ENCODE measurements around the gene KMT2C. TPM values are rescaled to one million over a fixed set of nuclear protein-coding genes. Genes with fewer than 3 reads are reported as not detected.

The KMT2C gene
- total RNA-seq, 1 experiment from 2014 or later: 45.4 TPM

GRCh38 chr7:152313831-152314604 is 121.8 kb downstream of the KMT2C start:
- ChIA-PET CTCF (no interaction called here), POLR2A (no interaction called here)
- Mint-ChIP-seq H3K9me3 (no peaks in the 10 kb centered on the region), H3K36me3 (peaks cover 10% of the 10 kb centered on the region), H3K4me3 (no peak overlapping the region), H3K4me1 (no peaks in the 10 kb centered on the region), H3K27ac (peak overlapping the region; percentile 3), H3K27me3 (ENCODE audit: low read depth) (no peaks in the 10 kb centered on the region)
- ATAC-seq (no peak), DNase-seq (ENCODE audit: low spot score) (no peak)
- TF ChIP-seq JAZF1 (CRISPR knock-in tag; IDR thresholded peaks at IDR 0.05) (no peak), SOX15 (CRISPR knock-in tag; IDR thresholded peaks at IDR 0.05) (no peak), CDX4 (CRISPR knock-in tag; IDR thresholded peaks at IDR 0.05; ENCODE audit: borderline replicate concordance) (no peak), ZBTB21 (CRISPR knock-in tag; IDR thresholded peaks at IDR 0.05; ENCODE audit: borderline replicate concordance) (no peak), NFATC4 (CRISPR knock-in tag; IDR thresholded peaks at IDR 0.05) (no peak)

- peaks cover 10% of the 10 kb centered on the region for H3K36me3 Mint-ChIP-seq
- no peak overlapping the region for H3K27ac Mint-ChIP-seq
- POLR2A ChIA-PET: no interaction called here
- ATAC-seq: no peak
- H3K4me1 Mint-ChIP-seq: no peaks in the 10 kb centered on the region
- no peak for DNase-seq (ENCODE audit: low spot score)
- H3K9me3 Mint-ChIP-seq: no peaks in the 10 kb centered on the region
- no peak overlapping the region for H3K4me3 Mint-ChIP-seq
- no peaks in the 10 kb centered on the region for H3K27me3 Mint-ChIP-seq (ENCODE audit: low read depth)
- CTCF ChIA-PET: no interaction called here
- TF ChIP-seq ZNF232 (CRISPR knock-in tag; IDR thresholded peaks at IDR 0.05) (no peak), NFE2L1 (CRISPR knock-in tag; IDR thresholded peaks at IDR 0.05) (no peak), TEAD1 (CRISPR knock-in tag; IDR thresholded peaks at IDR 0.05) (no peak), ZNF281 (CRISPR knock-in tag; IDR thresholded peaks at IDR 0.05) (no peak), ZNF532 (CRISPR knock-in tag; IDR thresholded peaks at IDR 0.05; ENCODE audit: borderline replicate concordance) (no peak), MXD4 (CRISPR knock-in tag; IDR thresholded peaks at IDR 0.05; ENCODE audit: borderline replicate concordance) (no peak), IRF2 (CRISPR knock-in tag; IDR thresholded peaks at IDR 0.05; ENCODE audit: borderline replicate concordance, low read depth) (no peak), FOXJ3 (CRISPR knock-in tag; IDR thresholded peaks at IDR 0.05; ENCODE audit: borderline replicate concordance) (no peak), RORB (CRISPR knock-in tag; IDR thresholded peaks at IDR 0.05) (no peak), USF1 (CRISPR knock-in tag; IDR thresholded peaks at IDR 0.05) (no peak), ATF2 (CRISPR knock-in tag; IDR thresholded peaks at IDR 0.05; ENCODE audit: borderline replicate concordance, low read depth) (no peak), ZNF317 (CRISPR knock-in tag; IDR thresholded peaks at IDR 0.05; ENCODE audit: borderline replicate concordance, low read depth) (no peak), USF2 (CRISPR knock-in tag; IDR thresholded peaks at IDR 0.05) (no peak), SMAD4 (CRISPR knock-in tag; IDR thresholded peaks at IDR 0.05) (no peak), TP53 (CRISPR knock-in tag; IDR thresholded peaks at IDR 0.05) (no peak), HMGXB4 (CRISPR knock-in tag; IDR thresholded peaks at IDR 0.05) (no peak), SMAD3 (CRISPR knock-in tag; IDR thresholded peaks at IDR 0.05; ENCODE audit: borderline replicate concordance) (no peak)
Measured at GRCh38 chr7:152313217-152313616, 122.6 kb downstream of the KMT2C start.
